SJCRH30 (cell line): ENCODE results near the gene XRRA1. TPM values are rescaled to one million over a fixed set of nuclear protein-coding genes. Genes with fewer than 3 reads are reported as not detected.
A peak's percentile ranks its signal among the peaks of the same experiment; 100 is the strongest.
"Not testable (repeated sequence)": the region's sequence is repeated elsewhere in the genome, so short reads cannot be mapped to it uniquely, and the experiment has no call there.

Experiments used
- DNase-seq, 2 experiments: peaks; one replicate each; pipeline ENCODE4 v3.0.0-alpha.2; 2015 to 2020
- H3K27ac ChIP-seq: fragments of 250-450 bp; sonication (Bioruptor Pico); 2 replicates; pipeline ENCODE4 v1.5.1; 2020; ENCODE audit warnings: mild to moderate bottlenecking, moderate library complexity
- H3K27me3 ChIP-seq: fragments of 250-450 bp; sonication (Bioruptor Pico); 2 replicates; pipeline ENCODE4 v1.5.1; 2020; ENCODE audit warnings: mild to moderate bottlenecking, moderate library complexity
- H3K36me3 ChIP-seq: fragments of 250-450 bp; sonication (Bioruptor Pico); 2 replicates; pipeline ENCODE4 v1.5.1; 2020; ENCODE audit warnings: mild to moderate bottlenecking, moderate library complexity
- H3K4me1 ChIP-seq: fragments of 250-450 bp; sonication (Bioruptor Pico); 2 replicates; pipeline ENCODE4 v1.5.1; 2020; ENCODE audit warnings: mild to moderate bottlenecking, moderate library complexity
- H3K4me3 ChIP-seq: fragments of 250-450 bp; sonication (Bioruptor Pico); 2 replicates; pipeline ENCODE4 v1.5.1; 2020; ENCODE audit warnings: mild to moderate bottlenecking, moderate library complexity
- H3K9me3 ChIP-seq: fragments of 250-450 bp; sonication (Bioruptor Pico); replicated peaks from 2 replicates; pipeline ENCODE4 v1.5.1; 2020; ENCODE audit warnings: mild to moderate bottlenecking, moderate library complexity
- total RNA-seq: library from RNA; depleted of rRNA; stranded (reverse); fragments of >200 nt; shearing (Covaris generic); gene quantifications from 2 replicates; pipeline ENCODE4 v1.2.3, GENCODE V29; 2014; rRNA removed

The XRRA1 gene
- total RNA-seq, result 4.9 and 5.7 TPM in 2 replicates

- peak; percentile 97 to 98 for DNase-seq
- Histone ChIP-seq H3K36me3 (peaks cover 14% of the 10 kb centered on the region), H3K27me3 (no peaks in the 10 kb centered on the region), H3K9me3 (no peaks in the 10 kb centered on the region), H3K4me3 (peak within 1 kb of the TSS; percentile 94), H3K4me1 (peaks cover 5% of the 10 kb centered on the region; the same call in 1 of the 2 replicates), H3K27ac (peak within 1 kb of the TSS; percentile 89)
Measured at GRCh38 chr11:74948898-74949752, at the start of gene XRRA1, which contains the start of gene SPCS2. Gene XRRA1, minus strand, starts transcription at chr11:74949091. Its CDS starts 8,213 bp downstream, at chr11:74940878. Gene SPCS2, plus strand, starts transcription at chr11:74949266. Its CDS starts 20 bp downstream, at chr11:74949286.

- H3K36me3 ChIP-seq, result peaks cover 4% of the 10 kb centered on the region; the same call in 1 of the 2 replicates
Measured at GRCh38 chr11:74992852-74993251, 44.0 kb upstream of the XRRA1 start.

GRCh38 chr11:74990941-74991340, 42.0 kb upstream of the XRRA1 start:
- no peak for DNase-seq
- Histone ChIP-seq H3K4me1 (no peaks in the 10 kb centered on the region), H3K9me3 (no peaks in the 10 kb centered on the region), H3K4me3 (no peak overlapping the region), H3K27me3 (no peaks in the 10 kb centered on the region), H3K36me3 (no peaks in the 10 kb centered on the region), H3K27ac (no peak overlapping the region)

More at GRCh38 chr11:74992852-74993251, 44.0 kb upstream of the XRRA1 start:
- DNase-seq, result no peak
- Histone ChIP-seq H3K4me1 (no peaks in the 10 kb centered on the region), H3K27me3 (no peaks in the 10 kb centered on the region), H3K9me3 (no peaks in the 10 kb centered on the region), H3K27ac (no peak overlapping the region), H3K4me3 (no peak overlapping the region)

GRCh38 chr11:74990150-74990549, 41.3 kb upstream of the XRRA1 start:
- H3K27ac ChIP-seq, H3K4me1 ChIP-seq, H3K36me3 ChIP-seq, H3K9me3 ChIP-seq, H3K27me3 ChIP-seq, DNase-seq, H3K4me3 ChIP-seq: not testable (repeated sequence)

GRCh38 chr11:74989260-74989638, 40.4 kb upstream of the XRRA1 start:
- Histone ChIP-seq H3K27ac (peak overlapping the region; percentile 21; the same call in 1 of the 2 replicates), H3K9me3 (no peaks in the 10 kb centered on the region), H3K36me3 (no peaks in the 10 kb centered on the region), H3K27me3 (no peaks in the 10 kb centered on the region), H3K4me3 (peak overlapping the region; percentile 79), H3K4me1 (no peaks in the 10 kb centered on the region)
- peak in 1 of 2 experiments; percentile 13 for DNase-seq

- DNase-seq, result peak; percentile 87 to 90
- Histone ChIP-seq H3K27ac (peak within 1 kb of the TSS; percentile 21; the same call in 1 of the 2 replicates), H3K36me3 (no peaks in the 10 kb centered on the region), H3K9me3 (no peaks in the 10 kb centered on the region), H3K4me1 (no peaks in the 10 kb centered on the region), H3K27me3 (no peaks in the 10 kb centered on the region), H3K4me3 (peak within 1 kb of the TSS; percentile 79)
Measured at GRCh38 chr11:74988541-74989259, 39.8 kb upstream of the XRRA1 start, which contains the start of gene NEU3. Gene NEU3, plus strand, starts transcription at chr11:74988933. Its CDS starts 128 bp downstream, at chr11:74989061.

GRCh38 chr11:74984730-74985129, 35.8 kb upstream of the XRRA1 start:
- no peaks in the 10 kb centered on the region for H3K36me3 ChIP-seq
- no peak for DNase-seq
- no peaks in the 10 kb centered on the region for H3K9me3 ChIP-seq
- H3K27ac ChIP-seq, result no peak overlapping the region
- H3K27me3 ChIP-seq, result no peaks in the 10 kb centered on the region
- H3K4me1 ChIP-seq, result no peaks in the 10 kb centered on the region
- H3K4me3 ChIP-seq, result no peak overlapping the region

- H3K4me1 ChIP-seq, result no peaks in the 10 kb centered on the region
- no peaks in the 10 kb centered on the region for H3K9me3 ChIP-seq
- no peaks in the 10 kb centered on the region for H3K36me3 ChIP-seq
- H3K27me3 ChIP-seq, result no peaks in the 10 kb centered on the region
- no peak overlapping the region for H3K4me3 ChIP-seq
- DNase-seq, result no peak
- no peak overlapping the region for H3K27ac ChIP-seq
Measured at GRCh38 chr11:74984070-74984469, 35.2 kb upstream of the XRRA1 start.

GRCh38 chr11:74981888-74982287, 33.0 kb upstream of the XRRA1 start:
- Histone ChIP-seq H3K9me3 (no peaks in the 10 kb centered on the region; the same call in 1 of the 2 replicates), H3K4me3 (no peak overlapping the region), H3K27me3 (no peaks in the 10 kb centered on the region), H3K36me3 (peaks cover 12% of the 10 kb centered on the region), H3K27ac (no peak overlapping the region), H3K4me1 (no peaks in the 10 kb centered on the region)
- no peak for DNase-seq

- no peaks in the 10 kb centered on the region for H3K4me1 ChIP-seq
- H3K27me3 ChIP-seq, result no peaks in the 10 kb centered on the region
- H3K9me3 ChIP-seq, result no peaks in the 10 kb centered on the region; the same call in 1 of the 2 replicates
- H3K27ac ChIP-seq, result no peak overlapping the region
- H3K36me3 ChIP-seq, result peaks cover 22% of the 10 kb centered on the region
- no peak for DNase-seq
- no peak overlapping the region for H3K4me3 ChIP-seq
Measured at GRCh38 chr11:74980634-74981033, 31.7 kb upstream of the XRRA1 start.

GRCh38 chr11:74978041-74978440, 29.1 kb upstream of the XRRA1 start:
- H3K4me1 ChIP-seq, result no peaks in the 10 kb centered on the region
- H3K4me3 ChIP-seq, result no peak overlapping the region
- no peak overlapping the region for H3K27ac ChIP-seq
- peaks cover 33% of the 10 kb centered on the region for H3K36me3 ChIP-seq
- DNase-seq, result no peak
- no peaks in the 10 kb centered on the region for H3K27me3 ChIP-seq
- no peaks in the 10 kb centered on the region; the same call in 1 of the 2 replicates for H3K9me3 ChIP-seq

- no peaks in the 10 kb centered on the region for H3K27me3 ChIP-seq
Measured at GRCh38 chr11:74971424-74971823, 22.5 kb upstream of the XRRA1 start.

GRCh38 chr11:74970852-74971395, 22.0 kb upstream of the XRRA1 start:
- Histone ChIP-seq H3K9me3 (no peaks in the 10 kb centered on the region), H3K27ac (no peak overlapping the region), H3K4me1 (no peaks in the 10 kb centered on the region), H3K36me3 (peaks cover 49% of the 10 kb centered on the region), H3K4me3 (no peak overlapping the region), H3K27me3 (no peaks in the 10 kb centered on the region)
- no peak for DNase-seq

More at GRCh38 chr11:74971424-74971823, 22.5 kb upstream of the XRRA1 start:
- Histone ChIP-seq H3K9me3 (no peaks in the 10 kb centered on the region), H3K27ac (no peak overlapping the region), H3K4me3 (no peak overlapping the region), H3K4me1 (no peaks in the 10 kb centered on the region), H3K36me3 (peaks cover 49% of the 10 kb centered on the region)
- no peak for DNase-seq

GRCh38 chr11:74966651-74967050, 17.8 kb upstream of the XRRA1 start:
- no peak overlapping the region for H3K27ac ChIP-seq
- no peaks in the 10 kb centered on the region for H3K9me3 ChIP-seq
- no peak overlapping the region for H3K4me3 ChIP-seq
- no peak for DNase-seq
- no peaks in the 10 kb centered on the region for H3K27me3 ChIP-seq
- H3K36me3 ChIP-seq, result peaks cover 51% of the 10 kb centered on the region
- H3K4me1 ChIP-seq, result no peaks in the 10 kb centered on the region
